Upper lobe of right lung (tissue), 1 donor: Measurements from ENCODE around the gene THBS4. TPM values are rescaled to one million over a fixed set of nuclear protein-coding genes. Genes with fewer than 3 reads are reported as not detected.

Experiments used
- ATAC-seq: fragments of 200-7000 bp; cut with Tn5 transposase; one replicate; pipeline ENCODE4 v1.9.1; 2020; ENCODE audit warnings: mild to moderate bottlenecking, moderate library complexity
- DNase-seq: peaks from one replicate; pipeline ENCODE4 v3.0.0-alpha.2; 2020
- H3K27ac ChIP-seq: fragments of 200-600 bp; one replicate; pipeline ENCODE4 v1.8.0; 2022
- H3K27me3 ChIP-seq: fragments of 200-600 bp; one replicate; pipeline ENCODE4 v1.8.0; 2022; ENCODE audit warnings: mild to moderate bottlenecking
- H3K36me3 ChIP-seq: fragments of 200-600 bp; one replicate; pipeline ENCODE4 v1.8.0; 2022
- H3K4me1 ChIP-seq: fragments of 200-600 bp; one replicate; pipeline ENCODE4 v1.8.0; 2022
- H3K4me3 ChIP-seq: fragments of 200-600 bp; one replicate; pipeline ENCODE4 v1.8.0; 2022; ENCODE audit warnings: mild to moderate bottlenecking
- H3K9me3 ChIP-seq: fragments of 200-600 bp; one replicate; pipeline ENCODE4 v1.8.0; 2022
- intact Hi-C: fragments of 100-400 bp; cut with DNase I; formaldehyde crosslinking; loops from one replicate; pipeline ENCODE4 v1.11.0; 2022
- total RNA-seq: library from RNA; stranded (reverse); fragmentation: NEBNext Ultra II Directional; extraction: Animal tissue kit (Norgen Biotek cat#: 25700); gene quantifications from one replicate; pipeline ENCODE4 v1.2.1, GENCODE V29; 2021
- TF ChIP-seq, protein P1 (sequence below): fragments of 200-600 bp; IDR thresholded peaks from one replicate; pipeline ENCODE4 v1.8.0; 2022; ENCODE audit warnings: antibody characterized with exemption
- donor health status: DM: no; HTN: yes; CAD: no; lungs with severe emphysema.

The THBS4 gene
- total RNA-seq, 1 donor from 2014 or later = 1.2 TPM

DNA sequence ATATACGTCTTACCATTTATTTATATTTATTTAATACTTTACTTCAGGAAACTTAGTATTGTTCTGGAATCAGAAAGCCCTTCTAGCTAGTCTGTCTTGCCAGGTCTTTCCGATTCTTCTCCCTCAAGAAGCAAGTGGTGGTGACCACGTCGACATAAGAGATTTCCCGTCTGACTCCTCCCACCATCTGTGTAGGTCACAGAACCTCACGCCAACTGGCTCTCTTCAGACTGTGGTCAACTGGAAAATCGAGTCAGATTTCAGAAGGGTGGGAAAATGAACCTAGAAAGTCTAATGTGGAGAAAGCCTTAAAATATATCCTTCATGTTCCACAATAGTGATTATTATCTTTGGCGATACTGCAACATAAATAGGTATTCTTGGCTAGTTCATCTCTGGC, 17.3 kb downstream of the THBS4 start:
- H3K9me3 ChIP-seq = no peaks in the 10 kb centered on the region
- ATAC-seq (no peak), DNase-seq (no peak)
- TF ChIP-seq, protein P1, sequence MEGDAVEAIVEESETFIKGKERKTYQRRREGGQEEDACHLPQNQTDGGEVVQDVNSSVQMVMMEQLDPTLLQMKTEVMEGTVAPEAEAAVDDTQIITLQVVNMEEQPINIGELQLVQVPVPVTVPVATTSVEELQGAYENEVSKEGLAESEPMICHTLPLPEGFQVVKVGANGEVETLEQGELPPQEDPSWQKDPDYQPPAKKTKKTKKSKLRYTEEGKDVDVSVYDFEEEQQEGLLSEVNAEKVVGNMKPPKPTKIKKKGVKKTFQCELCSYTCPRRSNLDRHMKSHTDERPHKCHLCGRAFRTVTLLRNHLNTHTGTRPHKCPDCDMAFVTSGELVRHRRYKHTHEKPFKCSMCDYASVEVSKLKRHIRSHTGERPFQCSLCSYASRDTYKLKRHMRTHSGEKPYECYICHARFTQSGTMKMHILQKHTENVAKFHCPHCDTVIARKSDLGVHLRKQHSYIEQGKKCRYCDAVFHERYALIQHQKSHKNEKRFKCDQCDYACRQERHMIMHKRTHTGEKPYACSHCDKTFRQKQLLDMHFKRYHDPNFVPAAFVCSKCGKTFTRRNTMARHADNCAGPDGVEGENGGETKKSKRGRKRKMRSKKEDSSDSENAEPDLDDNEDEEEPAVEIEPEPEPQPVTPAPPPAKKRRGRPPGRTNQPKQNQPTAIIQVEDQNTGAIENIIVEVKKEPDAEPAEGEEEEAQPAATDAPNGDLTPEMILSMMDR = no peak
- H3K4me3 ChIP-seq = no peak overlapping the region
- H3K27me3 ChIP-seq = no peaks in the 10 kb centered on the region
- intact Hi-C loops = no loop called here
- no peaks in the 10 kb centered on the region for H3K36me3 ChIP-seq
- no peaks in the 10 kb centered on the region for H3K4me1 ChIP-seq
- H3K27ac ChIP-seq = no peak overlapping the region

DNA sequence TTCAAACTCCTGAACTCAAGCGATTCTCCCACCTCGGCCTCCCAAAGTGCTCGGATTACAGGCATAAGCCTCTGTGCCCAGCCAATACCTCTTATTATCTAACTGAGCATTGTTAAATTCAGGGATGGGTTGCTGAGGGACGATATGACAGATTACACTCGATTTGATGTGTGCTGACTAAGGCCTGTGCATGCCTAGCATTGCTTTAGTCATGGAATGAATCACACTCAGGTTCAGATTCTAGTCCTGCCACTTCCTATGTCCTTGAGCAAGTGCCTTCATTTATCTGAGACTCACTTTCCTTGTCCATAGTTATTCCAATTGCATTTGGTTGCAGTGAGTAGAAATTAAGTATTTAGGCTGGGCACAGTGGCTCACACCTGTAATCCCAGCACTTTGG, 19.5 kb downstream of the THBS4 start:
- Histone ChIP-seq H3K36me3 (no peaks in the 10 kb centered on the region), H3K27me3 (no peaks in the 10 kb centered on the region), H3K9me3 (no peaks in the 10 kb centered on the region), H3K4me3 (no peak overlapping the region), H3K4me1 (no peaks in the 10 kb centered on the region), H3K27ac (no peak overlapping the region)
- intact Hi-C loops = no loop called here
- ATAC-seq (no peak), DNase-seq (no peak)
- TF ChIP-seq, protein P1 = no peak

DNA sequence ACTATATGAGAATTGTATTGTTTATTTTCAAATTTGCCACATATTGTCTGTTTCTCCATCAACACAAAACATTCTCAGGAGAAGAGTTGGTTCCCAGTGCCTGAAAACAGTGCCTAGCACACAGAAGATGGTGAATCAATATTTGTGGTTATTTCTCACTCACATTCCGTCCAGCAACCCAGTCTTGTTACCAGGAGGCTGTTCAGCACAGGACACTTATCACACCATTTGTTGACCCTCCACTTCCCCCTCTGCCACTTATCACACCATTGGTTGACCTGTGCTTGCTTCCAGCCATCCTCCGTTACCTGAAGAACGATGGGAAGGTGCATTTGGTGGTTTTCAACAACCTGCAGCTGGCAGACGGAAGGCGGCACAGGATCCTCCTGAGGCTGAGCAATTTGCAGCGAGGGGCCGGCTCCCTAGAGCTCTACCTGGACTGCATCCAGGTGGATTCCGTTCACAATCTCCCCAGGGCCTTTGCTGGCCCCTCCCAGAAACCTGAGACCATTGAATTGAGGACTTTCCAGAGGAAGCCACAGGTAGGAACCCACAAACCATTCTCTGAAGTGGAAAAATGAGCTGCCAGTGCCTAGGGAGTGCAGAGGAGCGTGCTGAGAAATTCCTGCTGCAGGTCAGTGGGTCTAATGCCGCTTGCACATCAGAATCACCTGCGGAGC, 20.5 kb downstream of the THBS4 start:
- H3K4me1 ChIP-seq = no peaks in the 10 kb centered on the region
- H3K27me3 ChIP-seq = no peaks in the 10 kb centered on the region
- H3K9me3 ChIP-seq = no peaks in the 10 kb centered on the region
- H3K27ac ChIP-seq = no peak overlapping the region
- ATAC-seq (peak; percentile 74), DNase-seq (no peak)
- H3K4me3 ChIP-seq = no peak overlapping the region
- no peaks in the 10 kb centered on the region for H3K36me3 ChIP-seq
- intact Hi-C loops = no loop called here
- TF ChIP-seq, protein P1 = no peak

DNA sequence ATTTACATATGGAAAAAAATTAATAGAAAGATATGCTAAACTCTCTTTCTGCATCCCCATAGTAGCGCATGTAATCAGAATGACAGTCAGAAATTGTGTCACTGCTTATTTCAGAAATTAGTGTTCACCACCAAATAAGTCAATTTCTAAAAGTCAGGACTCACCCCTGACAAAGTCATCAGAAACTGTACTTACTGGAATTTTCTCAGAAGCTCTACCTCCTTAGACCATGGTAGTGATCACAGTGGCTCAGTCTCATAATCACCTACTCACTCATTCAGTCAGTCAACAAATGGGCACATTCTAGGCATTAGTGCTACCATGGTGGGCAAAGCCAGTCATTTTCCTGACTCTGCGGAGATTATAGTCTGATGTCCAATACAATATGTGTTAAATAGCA, 22.0 kb downstream of the THBS4 start:
- DNase-seq (no peak), ATAC-seq (no peak)
- Histone ChIP-seq H3K4me1 (no peaks in the 10 kb centered on the region), H3K4me3 (no peak overlapping the region), H3K9me3 (no peaks in the 10 kb centered on the region), H3K27ac (no peak overlapping the region), H3K36me3 (no peaks in the 10 kb centered on the region), H3K27me3 (no peaks in the 10 kb centered on the region)
- intact Hi-C loops = no loop called here
- TF ChIP-seq, protein P1 = no peak

DNA sequence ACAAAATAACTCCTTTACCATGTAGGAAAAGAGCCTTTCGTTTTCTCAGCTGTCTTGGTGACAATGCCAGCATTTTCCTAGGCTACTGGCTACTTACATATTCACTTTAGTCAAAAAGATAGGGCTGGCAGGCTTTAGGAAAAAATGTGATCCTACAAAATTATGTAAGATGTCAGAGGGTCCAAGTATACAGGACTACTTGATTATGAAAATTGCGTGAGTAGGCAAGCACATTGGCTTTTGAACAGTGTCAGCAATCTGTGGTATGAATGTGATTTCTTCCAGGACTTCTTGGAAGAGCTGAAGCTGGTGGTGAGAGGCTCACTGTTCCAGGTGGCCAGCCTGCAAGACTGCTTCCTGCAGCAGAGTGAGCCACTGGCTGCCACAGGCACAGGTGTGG, 22.8 kb downstream of the THBS4 start:
- intact Hi-C loops = no loop called here
- Histone ChIP-seq H3K4me1 (no peaks in the 10 kb centered on the region), H3K36me3 (no peaks in the 10 kb centered on the region), H3K4me3 (no peak overlapping the region), H3K27me3 (no peaks in the 10 kb centered on the region), H3K9me3 (no peaks in the 10 kb centered on the region), H3K27ac (no peak overlapping the region)
- TF ChIP-seq, protein P1 = no peak
- ATAC-seq (no peak), DNase-seq (no peak)
